NCI-H2029 treated with DMSO at 0.1 percent for 48 hours (cell line): ENCODE results near the gene SOWAHB.

ENCODE experiments used
- DNase-seq: peaks from one replicate; lab custom pipeline; 2025; lab: John Stamatoyannopoulos, UW

Gene SOWAHB

GRCh38 chr4:76851375-76851774 is 46.6 kb downstream of the SOWAHB start:
- no peak for DNase-seq

GRCh38 chr4:76850010-76850441 is 47.9 kb downstream of the SOWAHB start:
- no peak for DNase-seq
